MCF 10A (cell line): ENCODE results near the gene RIPK3. TPM values are rescaled to one million over a fixed set of nuclear protein-coding genes. Genes with fewer than 3 reads are reported as not detected.

Source experiments
- BruUV-seq: library from RNA; stranded (reverse); fragments of 400-500 nt; replicated peaks from 2 replicates; lab custom pipeline; 2021; lab: Mats Ljungman, UMichigan
- CTCF ChIA-PET: fragments of 300-600 bp; sonication (Branson Sonifier 250); formaldehyde crosslinking; extraction: SDS; loops from one replicate; lab custom pipeline; 2021; ENCODE audit warnings: antibody characterized with exemption, inconsistent platforms; lab: Yijun Ruan, JAX
- POLR2A ChIA-PET: fragments of 300-600, 350-650 bp; sonication (Branson Sonifier 250); formaldehyde crosslinking; extraction: SDS; loops from one replicate; lab custom pipeline; 2020; ENCODE audit warnings: antibody characterized with exemption, inconsistent platforms; lab: Yijun Ruan, JAX
- DNase-seq: peaks from one replicate; pipeline ENCODE4 v3.0.0-alpha.2; 2018; ENCODE audit not compliant: unreplicated experiment
- H3K27ac Mint-ChIP-seq: one replicate; pipeline ENCODE4 v1.8.0; 2022; ENCODE audit warnings: mild to moderate bottlenecking, low read depth, mixed read lengths; ENCODE audit not compliant: unreplicated experiment
- H3K27me3 Mint-ChIP-seq: one replicate; pipeline ENCODE4 v1.8.0; 2022; ENCODE audit warnings: mixed read lengths; ENCODE audit not compliant: insufficient read depth, unreplicated experiment
- H3K36me3 Mint-ChIP-seq: one replicate; pipeline ENCODE4 v1.8.0; 2022; ENCODE audit warnings: mild to moderate bottlenecking, moderate library complexity, mixed read lengths; ENCODE audit not compliant: insufficient read depth, unreplicated experiment
- H3K4me1 Mint-ChIP-seq: one replicate; pipeline ENCODE4 v1.8.0; 2022; ENCODE audit warnings: mixed read lengths; ENCODE audit not compliant: insufficient read depth, unreplicated experiment
- H3K4me3 Mint-ChIP-seq: one replicate; pipeline ENCODE4 v1.8.0; 2022; ENCODE audit warnings: mild to moderate bottlenecking, moderate library complexity, mixed read lengths; ENCODE audit not compliant: unreplicated experiment
- H3K9me3 Mint-ChIP-seq: one replicate; pipeline ENCODE4 v1.8.0; 2022; ENCODE audit warnings: mixed read lengths; ENCODE audit not compliant: unreplicated experiment
- intact Hi-C: fragments of 100-400 bp; cut with micrococcal nuclease; formaldehyde crosslinking; loops from 2 replicates; pipeline ENCODE4 v1.14.1; 2022
- total RNA-seq: library from RNA; stranded (reverse); gene quantifications from 2 replicates; pipeline ENCODE4 v1.2.3, GENCODE V29; 2022
- TF ChIP-seq, protein P1 (sequence below): fragments of 200-600 bp; IDR thresholded peaks from one replicate; pipeline ENCODE4 v1.8.0; 2022; ENCODE audit warnings: antibody characterized with exemption, mild to moderate bottlenecking; ENCODE audit not compliant: unreplicated experiment

RIPK3 gene
- total RNA-seq, 1 experiment from 2014 or later = not detected

DNA sequence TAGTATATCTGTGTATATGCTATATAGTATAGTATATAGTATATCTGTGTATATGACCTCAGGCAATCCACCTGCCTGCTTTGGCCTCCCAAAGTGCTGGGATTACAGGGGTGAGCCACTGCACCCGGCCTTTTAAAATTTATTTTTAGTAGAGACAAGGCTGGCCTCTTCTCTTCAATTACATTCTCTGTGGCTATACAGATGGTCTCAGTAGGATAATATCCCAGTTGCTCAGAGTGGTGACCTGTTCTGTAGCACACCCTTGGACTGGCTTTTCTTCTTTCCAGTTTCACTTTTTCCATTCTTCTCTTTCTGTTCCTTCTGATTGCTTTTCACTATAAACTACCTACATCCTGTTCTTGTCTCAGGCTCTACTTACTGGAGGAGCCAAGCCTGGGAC lies 25.1 kb upstream of the RIPK3 start:
- intact Hi-C loops = loop anchor here (1.0 kb wide), 3 partner anchors 47 to 71 kb away; no protein-coding TSS in a partner anchor
- TF ChIP-seq, protein P1, sequence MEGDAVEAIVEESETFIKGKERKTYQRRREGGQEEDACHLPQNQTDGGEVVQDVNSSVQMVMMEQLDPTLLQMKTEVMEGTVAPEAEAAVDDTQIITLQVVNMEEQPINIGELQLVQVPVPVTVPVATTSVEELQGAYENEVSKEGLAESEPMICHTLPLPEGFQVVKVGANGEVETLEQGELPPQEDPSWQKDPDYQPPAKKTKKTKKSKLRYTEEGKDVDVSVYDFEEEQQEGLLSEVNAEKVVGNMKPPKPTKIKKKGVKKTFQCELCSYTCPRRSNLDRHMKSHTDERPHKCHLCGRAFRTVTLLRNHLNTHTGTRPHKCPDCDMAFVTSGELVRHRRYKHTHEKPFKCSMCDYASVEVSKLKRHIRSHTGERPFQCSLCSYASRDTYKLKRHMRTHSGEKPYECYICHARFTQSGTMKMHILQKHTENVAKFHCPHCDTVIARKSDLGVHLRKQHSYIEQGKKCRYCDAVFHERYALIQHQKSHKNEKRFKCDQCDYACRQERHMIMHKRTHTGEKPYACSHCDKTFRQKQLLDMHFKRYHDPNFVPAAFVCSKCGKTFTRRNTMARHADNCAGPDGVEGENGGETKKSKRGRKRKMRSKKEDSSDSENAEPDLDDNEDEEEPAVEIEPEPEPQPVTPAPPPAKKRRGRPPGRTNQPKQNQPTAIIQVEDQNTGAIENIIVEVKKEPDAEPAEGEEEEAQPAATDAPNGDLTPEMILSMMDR = no peak
- Mint-ChIP-seq H3K27me3 (no peaks in the 10 kb centered on the region), H3K4me1 (peaks cover 24% of the 10 kb centered on the region), H3K4me3 (no peak overlapping the region), H3K36me3 (peaks cover 7% of the 10 kb centered on the region), H3K27ac (peak overlapping the region; percentile 96), H3K9me3 (no peaks in the 10 kb centered on the region)
- POLR2A ChIA-PET = interaction anchor here (1.0 to 1.9 kb wide), 4 partner anchors 10 to 77 kb away, joined by 3 to 26 read pairs (median 4); partner anchors contain the start of genes CBLN3 and KHNYN
- CTCF ChIA-PET = interaction anchor here (0.6 to 2.3 kb wide), 15 partner anchors 13 to 72 kb away, joined by 3 to 42 read pairs (median 5); partner anchors contain the start of genes CBLN3 and KHNYN
- DNase-seq = no peak
- BruUV-seq = no TSS peak

DNA sequence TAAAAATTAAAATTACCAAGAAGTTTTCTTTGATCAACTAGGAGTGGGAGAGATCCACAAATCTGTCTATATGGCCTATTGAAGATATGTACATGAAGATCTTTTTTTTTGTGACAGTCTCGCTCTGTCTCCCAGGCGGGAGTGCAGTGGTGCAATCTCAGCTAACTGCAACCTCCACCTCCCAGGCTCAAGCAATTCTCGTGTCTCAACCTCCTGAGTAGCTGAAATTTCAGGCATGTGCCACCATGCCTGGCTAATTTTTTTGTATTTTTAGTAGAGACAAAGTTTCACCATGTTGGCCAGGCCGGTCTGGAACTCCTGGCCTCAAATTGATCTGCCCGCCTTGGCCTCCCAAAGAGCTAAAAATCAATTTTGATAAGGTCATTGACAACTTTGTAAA lies 23.6 kb upstream of the RIPK3 start:
- no peak overlapping the region for H3K4me3 Mint-ChIP-seq
- H3K36me3 Mint-ChIP-seq = peaks cover 7% of the 10 kb centered on the region
- TF ChIP-seq, protein P1 = no peak
- ChIA-PET CTCF (interaction anchor here (0.6 to 4.0 kb wide), 9 partner anchors 8 to 1812 kb away, joined by 3 to 31 read pairs (median 8); partner anchors contain the start of genes ADCY4 and KHNYN), POLR2A (interaction anchor here (1.2 kb wide), 1 partner anchor 79 kb away, joined by 3 read pairs; the partner anchor contains the start of gene SDR39U1)
- H3K27ac Mint-ChIP-seq = no peak overlapping the region
- no peaks in the 10 kb centered on the region for H3K27me3 Mint-ChIP-seq
- no TSS peak for BruUV-seq
- peaks cover 24% of the 10 kb centered on the region for H3K4me1 Mint-ChIP-seq
- intact Hi-C loops = no loop called here
- no peak for DNase-seq
- H3K9me3 Mint-ChIP-seq = no peaks in the 10 kb centered on the region

DNA sequence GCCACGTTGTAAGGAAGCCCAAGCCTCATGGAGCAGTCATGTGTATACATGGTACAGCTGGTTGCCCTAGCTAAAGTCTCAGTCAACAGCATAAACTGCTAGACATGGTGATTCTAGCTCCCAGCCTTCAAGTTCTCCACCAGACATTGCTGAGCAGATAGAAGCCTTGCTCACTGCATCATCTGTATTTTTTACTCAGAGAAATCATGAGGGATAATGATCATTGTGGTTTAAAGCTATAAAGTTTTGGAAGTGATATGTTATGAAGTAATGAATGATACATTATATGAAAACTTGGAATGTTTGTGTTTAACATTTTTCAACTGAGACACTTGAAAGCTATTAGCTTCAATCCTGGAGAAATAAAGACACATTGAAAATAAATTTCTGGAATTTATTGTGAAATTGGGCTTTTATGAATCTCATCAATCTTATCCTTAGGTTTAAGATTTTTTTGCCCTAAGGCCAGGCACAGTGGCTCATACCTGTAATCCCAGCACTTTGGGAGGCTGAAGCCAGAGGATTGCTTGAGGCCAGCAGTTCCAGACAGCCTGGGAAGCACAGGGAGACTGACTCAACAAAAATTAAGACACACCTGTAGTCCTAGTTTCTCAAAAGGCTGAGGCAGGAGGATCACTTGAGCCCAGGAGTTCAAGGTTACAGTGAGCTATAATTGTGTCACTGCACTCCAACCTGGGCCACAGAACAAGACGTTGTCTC lies 22.6 kb upstream of the RIPK3 start:
- H3K4me1 Mint-ChIP-seq = peaks cover 22% of the 10 kb centered on the region
- CTCF ChIA-PET = interaction anchor here (0.5 to 4.0 kb wide), 10 partner anchors 9 to 1764 kb away, joined by 3 to 31 read pairs (median 10); partner anchors contain the start of genes ADCY4, CIDEB and KHNYN
- H3K4me3 Mint-ChIP-seq = no peak overlapping the region
- intact Hi-C loops = no loop called here
- POLR2A ChIA-PET = interaction anchor here (0.7 to 1.5 kb wide), 6 partner anchors 11 to 80 kb away, joined by 3 to 7 read pairs (median 3); partner anchors contain the start of genes DHRS1, NOP9 and SDR39U1
- H3K36me3 Mint-ChIP-seq = peaks cover 7% of the 10 kb centered on the region
- TF ChIP-seq, protein P1 = no peak
- H3K27ac Mint-ChIP-seq = no peak overlapping the region
- no peaks in the 10 kb centered on the region for H3K9me3 Mint-ChIP-seq
- H3K27me3 Mint-ChIP-seq = no peaks in the 10 kb centered on the region
- BruUV-seq = no TSS peak
- DNase-seq = no peak

- POLR2A ChIA-PET = interaction anchor here (1.0 to 1.5 kb wide), 6 partner anchors 9 to 81 kb away, joined by 3 to 7 read pairs (median 3); partner anchors contain the start of gene SDR39U1
- intact Hi-C loops = no loop called here
- no peak overlapping the region for H3K4me3 Mint-ChIP-seq
Measured at GRCh38 chr14:24361326-24361725, 21.5 kb upstream of the RIPK3 start.

More at GRCh38 chr14:24361326-24361725, 21.5 kb upstream of the RIPK3 start:
- CTCF ChIA-PET = interaction anchor here (0.6 to 4.0 kb wide), 8 partner anchors 9 to 209 kb away, joined by 3 to 31 read pairs (median 12); partner anchors contain the start of genes ADCY4, CIDEB and KHNYN
- Mint-ChIP-seq H3K9me3 (no peaks in the 10 kb centered on the region), H3K4me1 (peaks cover 14% of the 10 kb centered on the region), H3K36me3 (no peaks in the 10 kb centered on the region), H3K27me3 (no peaks in the 10 kb centered on the region), H3K27ac (no peak overlapping the region)
- TF ChIP-seq, protein P1 = no peak
- DNase-seq = no peak
- BruUV-seq = no TSS peak
